Stimulated activated CD8-positive, alpha-beta memory T cell treated with anti-CD3 and anti-CD28 coated beads, Interleukin-4, amount 100 ng/mL, for 48 hours (primary cell): Measurements from ENCODE around the gene DCLK1.
"Not testable (repeated sequence)": the region's sequence is repeated elsewhere in the genome, so short reads cannot be mapped to it uniquely, and the experiment has no call there.

Experiments used
- DNase-seq: peaks from one replicate; pipeline ENCODE4 v3.0.0-alpha.2; 2020

The DCLK1 gene

GRCh38 chr13:36031490-36031889 lies 99.7 kb downstream of the DCLK1 start:
- DNase-seq: no peak

GRCh38 chr13:36030670-36031331 lies 100.4 kb downstream of the DCLK1 start:
- DNase-seq: no peak

GRCh38 chr13:36029166-36029565 lies 102.0 kb downstream of the DCLK1 start:
- no peak for DNase-seq

DNA sequence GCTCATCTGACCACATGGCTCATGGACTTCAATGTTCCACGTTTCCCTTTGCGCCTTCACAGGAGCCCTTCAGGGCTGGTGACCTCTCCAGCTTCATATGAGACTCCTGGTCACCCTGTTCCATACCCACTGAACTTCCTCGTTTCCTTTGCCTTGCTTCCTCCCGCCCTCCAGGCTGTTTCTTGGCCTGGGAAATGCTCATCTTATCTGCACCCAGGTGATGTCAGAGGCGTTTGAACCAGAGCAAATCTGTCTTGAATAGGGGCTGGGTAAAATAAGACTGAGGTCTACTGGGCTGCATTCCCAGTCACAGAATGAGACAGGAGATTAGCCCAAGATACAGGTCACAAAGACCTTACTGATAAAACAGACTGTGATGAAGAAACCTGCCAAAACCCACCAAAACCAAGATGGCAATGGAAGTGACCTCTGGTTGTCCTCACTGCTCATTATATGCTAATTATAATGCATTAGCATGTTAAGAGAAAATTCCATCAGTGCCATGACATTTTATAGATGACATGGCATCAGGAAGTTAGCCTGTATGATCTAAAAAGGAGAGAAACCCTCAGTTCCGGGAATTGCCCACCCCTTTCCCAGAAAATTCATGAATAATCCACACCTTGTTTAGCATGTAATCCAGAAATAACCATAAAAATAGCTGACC lies 102.7 kb downstream of the DCLK1 start:
- no peak for DNase-seq

DNA sequence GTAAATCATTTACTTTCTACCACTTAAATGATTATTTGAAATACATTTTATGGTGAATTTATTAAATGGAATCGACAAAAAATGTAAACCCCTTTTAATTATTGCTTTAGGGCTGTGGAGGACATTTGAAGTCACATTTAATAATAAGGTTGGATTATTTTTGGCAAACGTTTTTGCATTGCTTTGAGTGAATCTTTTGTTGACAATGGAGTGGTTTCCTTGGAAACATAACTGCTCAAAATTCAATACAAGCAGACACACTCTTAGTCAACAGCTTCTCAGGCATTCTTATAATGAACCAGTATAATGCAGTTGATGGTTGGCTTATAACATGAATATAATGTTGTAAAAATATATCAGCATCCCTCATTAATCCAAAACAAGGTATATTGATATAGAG lies 104.7 kb downstream of the DCLK1 start:
- no peak for DNase-seq

DNA sequence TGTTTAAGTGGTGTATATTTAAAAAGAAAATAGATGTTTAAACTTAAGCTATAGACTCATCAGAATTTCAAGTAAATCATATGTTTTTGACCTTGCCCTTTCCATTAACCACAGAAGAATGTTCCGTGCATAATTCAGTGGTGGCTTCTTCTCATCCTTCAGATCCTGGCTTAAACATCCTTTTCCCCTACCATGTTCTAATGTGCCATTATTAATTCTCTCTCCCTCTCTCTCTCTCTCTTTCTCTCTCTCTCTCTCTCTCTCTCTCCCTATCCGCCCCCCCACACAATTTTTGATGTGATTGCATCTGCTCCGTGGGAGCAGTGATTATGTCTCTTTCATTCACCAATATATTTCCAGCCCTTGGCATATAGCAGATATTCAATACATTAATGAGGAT lies 116.4 kb downstream of the DCLK1 start:
- no peak for DNase-seq

DNA sequence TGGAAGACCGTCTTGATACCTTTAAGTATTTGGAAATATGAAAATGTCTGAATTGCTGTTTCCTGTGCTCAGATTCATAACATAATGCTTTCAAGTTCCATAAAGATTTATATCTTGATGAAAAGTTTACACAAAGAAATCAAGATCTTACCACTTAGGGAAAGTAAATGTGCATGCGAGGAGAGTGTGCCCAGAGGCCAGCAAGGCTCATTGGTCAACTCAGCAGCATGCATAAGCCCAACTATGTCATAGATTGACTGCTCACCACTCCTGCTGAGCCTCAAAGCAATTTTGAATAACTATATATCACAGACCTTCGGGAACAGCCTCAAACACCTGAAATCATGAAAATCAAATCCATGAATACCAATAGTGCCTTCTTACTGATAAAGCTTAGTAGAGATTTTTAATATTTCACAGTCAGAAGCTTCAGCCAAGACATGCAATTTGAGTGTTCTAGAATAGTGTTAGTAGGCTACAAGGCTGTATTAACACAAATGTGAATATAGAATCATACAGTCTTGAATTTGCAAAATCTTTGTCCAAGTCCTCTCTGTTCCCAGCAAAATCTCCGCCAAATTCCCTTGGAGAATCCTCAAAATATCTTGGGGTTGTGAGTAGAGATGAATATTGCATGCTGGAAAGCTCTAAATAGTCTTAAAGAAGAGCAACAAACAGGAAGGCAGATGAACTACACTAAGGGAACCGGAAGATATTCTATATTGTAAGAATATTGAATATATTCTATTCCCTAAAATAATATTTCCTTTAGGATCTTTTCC lies 124.1 kb downstream of the DCLK1 start:
- DNase-seq: no peak

GRCh38 chr13:36006347-36006746 lies 124.8 kb downstream of the DCLK1 start:
- no peak for DNase-seq

DNA sequence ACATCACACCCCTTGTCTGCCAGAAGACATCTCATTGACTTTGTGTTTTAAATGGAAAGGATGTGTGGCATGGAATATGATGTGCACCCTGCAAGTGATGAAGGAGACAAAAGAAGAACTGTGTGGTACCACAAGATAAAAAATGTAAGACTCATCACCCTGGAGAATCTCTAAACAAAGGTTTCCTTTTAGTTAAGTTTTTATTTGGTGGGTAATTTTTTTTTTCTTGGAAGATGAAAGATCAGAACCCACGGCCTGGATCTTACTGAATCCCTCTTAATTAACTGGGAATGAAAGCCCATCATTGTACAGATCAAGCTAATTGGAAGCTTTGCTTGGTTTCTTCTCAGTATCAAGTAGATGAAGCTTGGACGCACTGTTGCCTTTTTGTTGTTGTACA lies 129.6 kb downstream of the DCLK1 start:
- no peak for DNase-seq

GRCh38 chr13:36000028-36000427 lies 131.2 kb downstream of the DCLK1 start:
- no peak for DNase-seq

GRCh38 chr13:35996360-35996759 lies 134.8 kb downstream of the DCLK1 start:
- no peak for DNase-seq

DNA sequence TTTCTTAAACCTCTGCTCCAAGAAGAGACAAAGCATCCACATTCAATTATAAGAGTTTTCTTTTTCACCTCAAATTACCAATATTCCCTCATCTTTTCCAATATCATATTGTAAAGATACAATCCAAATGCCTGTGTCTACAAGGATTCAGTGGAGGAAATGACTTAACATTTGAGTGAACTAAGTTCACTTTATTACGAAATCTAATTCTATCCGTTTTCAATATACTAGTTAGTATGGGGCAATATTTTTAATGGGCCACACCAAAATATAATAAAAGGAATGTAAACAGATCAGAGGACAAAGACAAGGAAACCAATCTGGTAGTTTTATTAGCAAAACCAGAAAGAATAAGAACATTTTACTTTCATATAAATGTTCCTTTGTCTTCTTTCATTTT lies 136.0 kb downstream of the DCLK1 start:
- DNase-seq: no peak

- no peak for DNase-seq
Measured at GRCh38 chr13:35994131-35994966, 136.8 kb downstream of the DCLK1 start.

DNA sequence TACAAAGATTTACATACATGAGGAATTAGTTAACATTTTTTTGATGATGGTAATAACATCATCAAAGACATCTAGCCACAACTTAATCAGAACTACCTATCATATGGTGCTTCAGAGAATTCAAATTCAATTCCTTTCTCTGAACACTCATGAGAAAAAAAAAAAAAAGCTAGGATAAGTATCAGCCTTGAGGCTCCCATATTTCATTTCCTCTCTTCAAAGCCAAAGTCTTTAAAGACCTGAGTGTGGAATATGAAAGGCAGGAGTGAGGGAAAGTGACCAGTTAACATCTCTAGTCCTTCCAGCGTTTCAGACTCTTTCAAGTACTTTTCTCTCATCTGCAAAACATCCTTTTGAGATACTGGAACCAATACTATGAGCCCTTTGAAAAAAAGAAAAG lies 137.5 kb downstream of the DCLK1 start:
- DNase-seq: no peak

DNA sequence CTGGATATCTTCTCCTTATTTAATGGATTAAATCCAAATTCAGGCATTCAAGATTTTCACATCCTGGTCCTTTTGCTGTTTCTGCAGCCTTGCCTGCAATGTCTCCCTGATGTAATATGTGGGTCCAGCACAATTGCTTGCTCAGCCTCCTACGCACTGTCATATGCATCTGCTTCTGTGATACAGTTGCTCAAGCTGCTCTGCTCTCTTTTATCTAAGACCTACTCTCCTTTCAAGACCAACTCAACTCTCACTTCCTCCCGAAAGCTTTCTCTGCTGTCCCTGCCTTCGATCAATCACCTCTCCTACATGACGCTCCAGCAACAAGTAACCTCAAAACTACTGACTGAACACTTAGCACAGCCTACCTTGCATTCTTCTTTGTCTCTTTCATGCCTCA lies 138.2 kb downstream of the DCLK1 start:
- DNase-seq: no peak

DNA sequence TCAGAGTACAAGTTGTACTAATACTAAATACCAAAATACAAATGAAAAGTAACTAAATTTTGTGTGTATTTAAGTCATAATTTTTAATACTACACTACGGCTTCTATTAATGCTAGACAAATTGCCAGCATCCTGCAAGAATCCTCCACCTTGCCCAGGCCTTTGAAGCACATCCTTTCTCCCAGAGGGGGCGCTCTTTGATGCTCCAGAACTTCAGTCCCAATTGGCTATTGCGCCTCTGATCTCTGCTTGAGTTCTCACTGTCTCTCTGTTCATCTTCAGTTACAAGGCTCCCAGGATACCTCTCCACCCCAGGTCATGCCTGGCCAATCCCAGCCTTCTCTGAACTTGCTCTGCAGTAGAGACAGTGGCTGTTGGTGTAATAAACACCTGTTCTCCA lies 141.0 kb downstream of the DCLK1 start:
- no peak for DNase-seq

DNA sequence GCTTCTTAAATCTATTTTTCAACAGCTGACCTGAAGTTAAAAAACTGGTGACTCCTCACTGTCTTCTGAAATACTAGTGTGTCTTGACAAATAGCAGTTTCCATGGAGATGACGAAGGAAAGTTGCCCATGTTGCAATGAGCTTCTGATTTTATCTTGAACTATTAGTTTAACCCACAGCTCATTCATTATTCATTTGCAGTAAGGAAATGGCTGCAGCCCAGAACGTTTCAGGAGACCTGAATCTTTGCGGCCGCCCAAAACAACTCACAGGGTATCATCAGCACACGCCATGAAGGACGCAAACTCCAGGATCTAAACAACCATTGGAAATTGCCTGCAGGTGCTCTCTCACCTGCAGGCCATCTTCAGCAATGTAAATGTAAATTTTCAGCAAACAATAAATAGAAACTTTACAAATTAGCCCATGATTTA lies 142.5 kb downstream of the DCLK1 start:
- no peak for DNase-seq

- no peak for DNase-seq
Measured at GRCh38 chr13:35987572-35988513, 143.3 kb downstream of the DCLK1 start.

DNA sequence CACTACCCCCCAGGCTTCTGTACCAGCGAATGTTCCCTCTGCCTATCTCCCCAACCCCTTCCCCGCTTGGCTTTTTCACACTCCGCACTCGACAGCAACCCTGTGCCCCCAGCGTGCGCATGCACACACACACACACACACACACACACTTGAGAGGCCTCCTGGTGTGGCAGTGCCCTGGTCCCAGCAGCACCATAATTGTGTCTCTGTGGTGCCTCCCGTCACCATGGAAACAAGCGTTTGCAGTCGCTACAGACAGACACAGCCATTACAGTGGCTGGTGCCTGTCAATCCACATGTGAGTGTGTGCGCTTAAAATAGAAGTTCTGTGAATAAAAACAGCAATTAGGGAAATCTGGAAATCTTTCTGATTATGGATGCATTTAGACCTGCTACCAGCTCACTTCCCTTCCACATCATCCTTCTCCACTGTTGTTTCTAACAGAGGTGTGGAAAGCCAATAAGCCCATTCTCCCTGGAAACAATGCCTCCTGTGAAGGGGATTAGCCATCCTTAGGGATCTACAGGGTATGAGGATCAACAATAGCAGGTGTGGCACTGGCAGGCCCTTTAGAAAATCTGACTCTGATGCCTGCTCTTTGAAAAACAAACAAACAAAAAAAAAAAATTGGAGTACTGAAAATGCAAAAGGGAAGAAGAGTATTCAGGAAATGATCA lies 146.3 kb downstream of the DCLK1 start:
- DNase-seq: no peak

DNA sequence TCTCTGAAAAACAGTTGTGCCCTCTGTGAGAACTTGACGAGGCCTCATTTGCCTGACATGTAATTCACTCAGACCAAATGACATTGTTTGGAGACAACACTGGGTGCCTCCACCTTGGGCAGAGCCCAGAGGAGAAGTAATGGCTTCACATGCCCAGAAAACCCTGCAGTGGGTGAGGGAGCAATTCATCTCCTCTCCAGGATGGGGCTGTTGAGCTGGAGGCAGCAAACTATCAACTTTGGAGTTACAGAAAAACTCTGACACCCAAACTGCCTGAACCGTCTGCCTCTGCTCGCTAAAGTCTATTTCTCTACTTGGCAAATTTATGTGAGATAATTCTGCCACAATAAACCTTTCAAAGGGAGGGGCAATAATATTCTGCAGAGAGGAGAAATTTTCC lies 146.9 kb downstream of the DCLK1 start:
- DNase-seq: no peak

DNA sequence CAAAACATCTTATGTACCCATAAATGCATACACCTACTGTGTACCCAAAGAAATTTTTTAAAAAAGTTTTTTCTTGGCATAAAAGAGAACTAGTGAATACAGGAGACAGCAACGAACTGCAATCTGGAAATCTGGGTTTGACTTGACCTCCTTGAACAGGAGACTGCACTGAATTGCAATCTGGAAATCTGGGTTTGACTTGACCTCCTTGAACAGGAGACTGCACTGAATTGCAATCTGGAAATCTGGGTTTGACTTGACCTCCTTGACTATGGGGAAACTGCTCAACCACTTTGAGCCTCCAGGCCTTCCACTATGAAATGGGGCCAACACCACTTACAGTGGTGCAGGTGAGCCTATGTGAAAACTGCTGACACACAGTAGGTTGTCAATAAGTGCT lies 147.5 kb downstream of the DCLK1 start:
- DNase-seq: not testable (repeated sequence)
